T-helper 1 cell treated with Interleukin-12 subunit alpha and Interleukin-12 subunit beta and Interleukin-4 antibody, amounts not matched to agents 30 μg/mL and 1 μg/mL, for 36 hours (primary cell): ENCODE results near the gene PDZD8.
"Not testable (repeated sequence)": the region's sequence is repeated elsewhere in the genome, so short reads cannot be mapped to it uniquely, and the experiment has no call there.

Experiments
- H3K27ac Mint-ChIP-seq: one replicate; pipeline ENCODE4 v1.8.0; 2021; ENCODE audit warnings: mild to moderate bottlenecking, mixed read lengths
- H3K27me3 Mint-ChIP-seq: one replicate; pipeline ENCODE4 v1.8.0; 2021; ENCODE audit warnings: low read depth, mixed read lengths
- H3K36me3 Mint-ChIP-seq: one replicate; pipeline ENCODE4 v1.8.0; 2021; ENCODE audit warnings: low read depth, mixed read lengths
- H3K4me1 Mint-ChIP-seq: one replicate; pipeline ENCODE4 v1.8.0; 2021; ENCODE audit warnings: low read depth, mixed read lengths
- H3K4me3 Mint-ChIP-seq: one replicate; pipeline ENCODE4 v1.8.0; 2021; ENCODE audit warnings: mild to moderate bottlenecking, moderate library complexity, mixed read lengths
- H3K9me3 Mint-ChIP-seq: one replicate; pipeline ENCODE4 v1.8.0; 2021; ENCODE audit warnings: mixed read lengths

PDZD8 gene

GRCh38 chr10:117237401-117237991 is 137.7 kb downstream of the PDZD8 start:
- H3K27me3 Mint-ChIP-seq: peaks cover 32% of the 10 kb centered on the region

GRCh38 chr10:117230107-117230506 is 145.1 kb downstream of the PDZD8 start:
- not testable (repeated sequence) for H3K36me3 Mint-ChIP-seq, H3K27ac Mint-ChIP-seq, H3K4me1 Mint-ChIP-seq, H3K4me3 Mint-ChIP-seq, H3K9me3 Mint-ChIP-seq
- H3K27me3 Mint-ChIP-seq: peaks cover 16% of the 10 kb centered on the region

More at GRCh38 chr10:117237401-117237991, 137.7 kb downstream of the PDZD8 start:
- Mint-ChIP-seq H3K9me3 (no peaks in the 10 kb centered on the region), H3K4me3 (no peak overlapping the region), H3K36me3 (no peaks in the 10 kb centered on the region), H3K4me1 (peaks cover 2% of the 10 kb centered on the region), H3K27ac (no peak overlapping the region)

- Mint-ChIP-seq H3K4me3 (no peak overlapping the region), H3K36me3 (no peaks in the 10 kb centered on the region), H3K27me3 (peaks cover 11% of the 10 kb centered on the region), H3K9me3 (no peaks in the 10 kb centered on the region), H3K4me1 (no peaks in the 10 kb centered on the region), H3K27ac (no peak overlapping the region)
These were observed 147.0 kb downstream of the PDZD8 start for GRCh38 chr10:117228210-117228609.
